ENCODE measurements around the gene SHC3. TPM values are rescaled to one million over a fixed set of nuclear protein-coding genes. Genes with fewer than 3 reads are reported as not detected.

Gene SHC3
- total RNA-seq, 4 donors from 2014 or later, result 1.1 to 4.7 (median 2.5) TPM

GRCh38 chr9:88992556-88992955 is 186.1 kb downstream of the SHC3 start:
- no peak for TF ChIP-seq CTCF (IDR thresholded peaks at IDR 0.05; ENCODE audit: low read depth)

GRCh38 chr9:88991066-88992034 is 187.3 kb downstream of the SHC3 start, which contains the start of gene S1PR3:
Gene S1PR3 (plus strand): TSS chr9:88991468. CDS start chr9:89001201, 9,733 bp downstream.
- no peak for TF ChIP-seq CTCF (IDR thresholded peaks at IDR 0.05; ENCODE audit: low read depth)

GRCh38 chr9:88990729-88991065 is 187.9 kb downstream of the SHC3 start:
- TF ChIP-seq CTCF (IDR thresholded peaks at IDR 0.05; ENCODE audit: low read depth), result no peak

GRCh38 chr9:88990041-88990728 is 188.4 kb downstream of the SHC3 start:
- no peak for TF ChIP-seq CTCF (IDR thresholded peaks at IDR 0.05; ENCODE audit: low read depth)

- TF ChIP-seq CTCF (IDR thresholded peaks at IDR 0.05; ENCODE audit: low read depth), result no peak
Observed at GRCh38 chr9:88988796-88989641, 189.6 kb downstream of the SHC3 start.

- no peak for TF ChIP-seq CTCF (IDR thresholded peaks at IDR 0.05; ENCODE audit: low read depth)
Observed at GRCh38 chr9:88987661-88988060, 191.0 kb downstream of the SHC3 start.
